Endometrium (tissue), 2 donors: ENCODE measurements around the gene PPP4R1.

Source experiments
- FAIRE-seq: peaks from 2 replicates; lab custom pipeline; 2012; peaks lifted over from hg19 to GRCh38; lab: Jason Lieb, UNC
- donor health status: control.
- donor health status: control.

Gene PPP4R1

DNA sequence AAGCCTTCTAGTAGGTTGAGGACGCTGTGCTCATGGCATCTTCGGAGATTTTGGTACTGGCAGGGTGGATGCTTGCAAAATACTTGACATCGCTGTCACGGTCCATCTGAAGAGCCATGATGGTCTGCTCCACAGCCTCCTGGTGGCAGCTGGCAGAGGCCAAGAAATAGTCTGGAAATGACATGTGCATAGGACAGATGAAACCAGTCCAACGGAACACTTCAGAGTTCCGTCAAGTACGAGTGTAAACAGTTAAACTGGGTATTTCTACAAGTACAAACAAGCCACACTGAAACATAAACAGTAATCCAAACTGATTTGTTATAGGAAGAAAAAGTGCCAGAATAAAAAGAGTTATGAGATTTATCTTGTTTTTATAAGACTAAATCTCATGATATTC, 66.6 kb downstream of the PPP4R1 start:
- FAIRE-seq: no peak

GRCh38 chr18:9546468-9546867, 67.9 kb downstream of the PPP4R1 start:
- no peak for FAIRE-seq

DNA sequence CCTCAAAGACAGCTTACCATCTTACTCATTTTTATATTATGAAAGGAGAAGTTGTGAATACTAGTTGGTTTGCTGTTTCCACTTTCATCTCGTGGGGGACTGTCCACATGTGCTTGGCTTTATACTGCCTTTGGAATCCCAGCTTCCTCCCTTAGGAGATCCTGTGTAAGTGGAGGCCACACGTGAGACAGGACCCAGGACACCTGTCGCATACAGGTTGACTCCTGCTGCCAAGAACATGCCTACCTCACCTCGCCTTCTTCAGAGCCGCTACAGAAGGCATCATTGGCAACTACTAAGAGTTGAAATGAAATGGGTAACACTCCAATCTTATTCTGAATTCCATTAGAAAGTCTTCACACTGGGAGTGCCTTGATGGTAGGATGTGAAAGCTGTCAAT, 69.3 kb downstream of the PPP4R1 start:
- FAIRE-seq: no peak

GRCh38 chr18:9542924-9543323, 71.4 kb downstream of the PPP4R1 start:
- no peak for FAIRE-seq

GRCh38 chr18:9539938-9540337, 74.4 kb downstream of the PPP4R1 start:
- no peak for FAIRE-seq

DNA sequence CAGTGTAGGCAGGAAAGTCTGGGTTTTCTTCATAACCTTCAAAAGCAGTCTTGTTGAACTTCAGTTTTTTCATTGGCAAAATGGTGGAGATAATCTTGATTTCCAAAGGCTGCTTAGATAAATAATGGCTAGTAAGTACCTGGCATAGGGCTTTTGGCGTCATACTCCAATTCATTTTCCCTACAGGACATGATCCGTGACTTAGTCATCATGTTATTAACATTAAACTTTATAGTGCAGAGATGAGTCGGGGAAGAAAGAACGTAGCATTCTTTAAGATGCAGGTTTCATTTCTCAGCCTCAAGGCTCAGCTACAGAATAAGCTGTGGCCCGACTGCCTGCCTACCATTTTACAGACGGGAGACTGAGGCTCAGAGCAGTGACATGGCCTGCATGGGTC, 75.1 kb downstream of the PPP4R1 start:
- no peak for FAIRE-seq

GRCh38 chr18:9537677-9538076, 76.7 kb downstream of the PPP4R1 start:
- no peak for FAIRE-seq

- FAIRE-seq: no peak
Measured at GRCh38 chr18:9536354-9537152, 77.8 kb downstream of the PPP4R1 start.

DNA sequence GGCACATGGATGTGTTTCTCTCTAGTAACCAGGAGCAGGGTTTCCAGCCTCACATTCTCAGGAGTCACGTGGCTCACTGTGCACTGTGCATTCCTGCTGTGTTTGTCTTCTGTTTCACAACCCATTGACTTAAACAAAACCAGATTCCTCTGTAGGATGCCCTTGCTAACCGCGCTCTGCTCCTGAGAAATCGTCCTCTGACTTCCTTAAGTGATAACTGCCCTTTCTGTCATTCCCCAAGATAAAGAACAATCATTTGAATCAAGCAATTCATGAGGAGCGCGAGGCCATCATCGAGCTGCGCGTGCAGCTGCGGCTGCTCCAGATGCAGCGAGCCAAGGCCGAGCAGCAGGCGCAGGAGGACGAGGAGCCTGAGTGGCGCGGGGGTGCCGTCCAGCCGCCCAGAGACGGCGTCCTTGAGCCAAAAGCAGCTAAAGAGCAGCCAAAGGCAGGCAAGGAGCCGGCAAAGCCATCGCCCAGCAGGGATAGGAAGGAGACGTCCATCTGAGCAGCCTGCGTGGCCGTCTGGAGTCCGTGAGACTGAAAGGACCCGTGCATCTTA, 78.8 kb downstream of the PPP4R1 start:
- FAIRE-seq: no peak

DNA sequence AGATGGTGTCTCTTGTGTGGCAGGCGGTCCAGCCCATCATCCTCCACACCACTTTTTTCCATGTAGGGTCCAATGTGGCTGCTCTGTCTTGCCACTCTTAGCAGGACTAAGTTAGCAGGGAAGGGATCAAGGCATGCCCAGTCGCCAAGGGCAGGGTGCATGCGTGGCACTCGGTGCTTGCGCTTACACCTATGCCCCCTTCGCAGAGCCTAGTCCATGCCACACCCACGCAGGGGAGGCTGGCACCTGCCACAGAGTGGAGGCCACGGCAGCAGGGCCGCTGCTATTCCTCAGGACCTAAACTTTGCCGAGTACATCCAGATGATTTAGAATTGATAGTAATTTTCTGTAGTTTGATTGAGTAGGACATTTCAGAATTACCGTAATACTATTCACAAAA, 79.5 kb downstream of the PPP4R1 start:
- FAIRE-seq: no peak

DNA sequence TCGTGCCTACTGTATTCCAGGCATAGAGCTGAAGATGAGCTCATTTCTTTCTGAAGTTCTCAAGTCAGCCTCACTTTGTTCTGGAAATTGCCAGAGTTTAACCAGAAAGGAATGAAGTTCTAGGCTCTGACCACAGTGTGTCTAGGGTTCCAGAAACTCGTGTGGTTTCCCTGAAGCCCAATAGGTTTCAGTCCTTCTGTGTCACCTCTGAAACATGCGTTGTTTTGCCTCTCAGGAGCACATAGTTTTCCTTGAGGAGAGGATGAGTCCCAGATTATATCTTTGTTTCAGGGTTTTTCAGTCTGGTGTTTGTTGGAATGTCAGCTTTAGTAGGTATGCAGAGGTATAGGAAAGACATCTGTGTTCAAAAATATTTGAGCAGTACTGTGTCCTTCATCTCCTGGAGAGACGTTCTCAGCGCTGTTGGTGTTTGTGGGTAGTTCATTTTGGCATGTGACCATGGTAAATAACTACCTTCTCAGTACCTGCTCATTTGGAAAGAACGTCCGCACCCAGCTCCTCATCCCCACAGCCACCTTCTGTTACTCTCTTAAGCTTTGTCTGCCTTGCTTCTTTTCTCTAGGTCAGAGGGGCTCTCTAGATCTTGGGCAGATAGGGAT, 82.5 kb downstream of the PPP4R1 start:
- no peak for FAIRE-seq

DNA sequence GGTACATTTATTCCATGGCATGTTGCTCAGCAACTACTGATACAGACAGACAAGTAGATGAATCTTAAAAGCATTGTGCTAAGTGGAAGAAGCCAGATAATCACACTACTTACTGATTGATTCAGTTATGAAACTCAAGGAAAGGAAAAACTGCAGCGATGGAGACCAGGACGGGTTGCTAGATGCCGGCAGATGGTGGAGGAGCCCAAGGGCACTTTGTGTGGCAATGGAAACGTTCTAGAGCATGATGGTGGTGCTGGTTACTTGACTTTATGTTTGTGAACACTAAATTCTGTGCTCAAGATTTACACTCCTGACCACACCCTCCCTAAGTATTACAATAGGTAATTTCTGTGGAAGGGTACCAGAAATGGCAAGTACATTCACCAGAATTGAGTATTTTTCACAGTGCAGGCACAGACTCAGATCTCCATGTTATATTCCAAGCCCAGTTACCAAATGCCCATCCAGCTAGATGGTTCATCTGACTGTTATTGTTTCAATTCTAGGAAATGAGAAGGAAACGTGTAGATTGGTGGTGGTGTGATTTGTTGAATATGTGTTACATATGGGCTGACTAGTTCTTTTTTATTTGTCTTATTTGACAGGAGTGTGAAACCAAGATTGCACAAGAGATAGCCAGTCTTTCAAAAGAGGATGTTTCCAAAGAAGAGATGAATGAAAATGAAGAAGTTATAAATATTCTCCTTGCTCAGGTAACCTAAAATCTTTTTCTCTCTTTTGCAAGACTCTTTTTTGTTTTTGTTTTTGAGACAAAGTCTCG, 83.9 kb downstream of the PPP4R1 start:
- FAIRE-seq: no peak

GRCh38 chr18:9526458-9526857, 87.9 kb downstream of the PPP4R1 start:
- no peak for FAIRE-seq

GRCh38 chr18:9522952-9523351, 91.4 kb downstream of the PPP4R1 start:
- FAIRE-seq: no peak

DNA sequence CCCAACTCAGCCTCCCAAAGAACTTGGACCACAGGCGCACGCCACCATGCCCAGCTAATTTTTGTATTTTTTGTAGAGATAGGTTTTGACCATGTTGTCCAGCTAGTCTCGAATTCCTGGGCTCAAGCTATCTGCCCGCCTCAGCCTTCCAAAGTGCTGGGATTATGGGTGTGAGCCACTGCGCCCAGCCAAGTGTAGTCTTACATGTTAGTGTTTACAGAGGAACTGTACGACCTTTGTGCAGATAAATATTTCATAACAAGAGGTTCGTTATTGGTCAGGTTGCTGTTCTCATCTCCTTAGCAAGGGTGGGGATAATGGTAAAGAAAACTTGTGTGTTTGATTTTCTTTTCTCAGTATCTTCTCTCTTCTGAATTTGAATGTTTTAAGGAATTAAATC, 92.6 kb downstream of the PPP4R1 start:
- FAIRE-seq: no peak

DNA sequence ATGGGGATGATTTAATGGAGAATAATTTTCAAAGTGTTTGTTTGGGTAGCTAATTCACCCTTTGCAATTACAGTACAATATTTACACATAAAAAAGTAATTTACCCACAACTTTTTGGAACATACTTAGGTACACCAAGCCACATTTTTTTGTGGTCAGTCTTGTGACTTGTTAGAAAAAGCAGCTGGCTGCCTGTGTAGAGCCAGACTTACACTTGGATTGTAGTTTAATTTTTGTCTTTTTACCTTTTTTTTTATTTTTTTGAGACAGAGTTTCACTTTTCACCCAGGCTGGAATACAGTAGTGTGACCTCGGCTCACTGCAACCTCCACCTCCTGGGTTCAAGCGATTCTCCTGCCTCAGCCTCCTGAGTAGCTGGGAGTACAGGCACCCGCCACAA, 93.7 kb downstream of the PPP4R1 start:
- no peak for FAIRE-seq

DNA sequence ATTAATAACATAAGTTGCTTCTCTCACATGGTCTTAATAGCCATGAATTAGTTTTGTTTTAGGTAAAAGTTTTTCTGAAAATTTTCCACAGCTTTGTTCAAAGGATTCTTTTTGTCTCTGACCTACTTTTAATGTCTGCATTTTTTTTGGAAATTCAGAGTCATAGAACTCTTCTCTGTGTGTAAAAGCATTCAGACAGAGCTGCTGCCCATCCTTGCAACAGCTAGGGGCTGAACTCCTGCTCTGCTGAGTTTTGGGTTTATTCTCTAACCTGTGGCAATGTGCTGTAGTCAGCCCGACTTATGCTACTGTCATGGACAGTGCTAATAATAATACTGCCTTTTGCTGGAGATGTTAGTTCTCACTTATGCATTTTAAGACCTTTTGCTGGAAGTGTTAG, 95.0 kb downstream of the PPP4R1 start:
- no peak for FAIRE-seq

GRCh38 chr18:9517869-9518268, 96.5 kb downstream of the PPP4R1 start:
- no peak for FAIRE-seq

GRCh38 chr18:9516437-9517064, 97.8 kb downstream of the PPP4R1 start:
- no peak for FAIRE-seq

DNA sequence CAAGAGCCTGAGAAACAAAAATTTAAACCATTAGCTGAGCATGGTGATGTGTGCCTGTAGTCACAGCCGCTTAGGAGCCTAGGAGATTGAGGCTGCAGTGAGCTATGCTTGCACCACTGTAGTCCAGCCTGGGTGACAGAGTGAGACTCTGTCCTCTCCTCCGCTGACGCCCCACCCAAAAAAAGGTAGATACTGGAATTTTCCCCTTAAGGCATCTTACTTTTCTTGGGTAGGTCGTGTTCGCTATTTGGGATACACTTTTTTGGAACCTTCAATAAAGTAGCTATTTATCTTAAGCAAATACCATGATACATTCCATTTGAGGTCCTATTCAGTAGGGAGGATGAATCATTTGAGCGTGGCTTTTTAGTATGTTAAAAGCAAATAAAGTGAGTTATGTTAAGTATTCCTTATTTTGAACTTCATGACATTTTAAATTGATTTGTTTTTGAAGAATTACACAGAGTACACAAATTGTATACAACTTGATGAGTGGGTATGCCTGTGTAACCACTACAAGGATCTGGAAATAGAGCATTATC, 100.3 kb downstream of the PPP4R1 start:
- FAIRE-seq: no peak

DNA sequence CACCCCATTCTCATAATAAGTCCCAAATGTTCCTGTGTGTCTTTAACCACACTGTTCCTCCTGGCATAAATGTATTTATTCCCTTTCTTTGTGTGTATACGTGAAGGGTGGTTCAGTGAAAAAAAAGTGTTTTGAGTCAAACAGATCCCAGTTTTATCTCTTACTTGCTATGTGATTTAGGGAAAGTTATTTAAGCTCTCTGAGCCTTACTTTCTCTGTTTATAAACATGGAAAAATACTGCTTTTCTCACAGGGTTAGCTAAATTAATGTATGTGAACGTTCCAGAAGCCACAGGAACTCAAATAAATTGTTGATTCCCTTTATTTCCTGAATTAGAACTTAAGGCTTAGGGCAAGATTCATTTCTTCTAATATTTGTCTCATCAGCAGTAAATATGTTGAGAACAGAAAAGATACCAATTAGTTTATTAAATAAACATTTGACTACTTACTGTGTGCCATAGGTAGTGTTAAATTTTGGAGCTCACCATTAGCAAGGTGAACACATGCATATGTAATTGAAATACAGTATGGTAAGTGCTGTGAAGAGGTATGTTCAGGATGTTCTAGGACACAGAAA, 105.8 kb downstream of the PPP4R1 start:
- no peak for FAIRE-seq
